GM18508 (cell line): Measurements from ENCODE around the gene TBCD.

Experiments
- ATAC-seq: cut with Tn5 transposase; IDR thresholded peaks from one replicate; pipeline ENCODE4 v1.9.1; 2021; ENCODE audit warnings: moderate number of reproducible peaks; ENCODE audit not compliant: insufficient read depth, unreplicated experiment

The TBCD gene

DNA sequence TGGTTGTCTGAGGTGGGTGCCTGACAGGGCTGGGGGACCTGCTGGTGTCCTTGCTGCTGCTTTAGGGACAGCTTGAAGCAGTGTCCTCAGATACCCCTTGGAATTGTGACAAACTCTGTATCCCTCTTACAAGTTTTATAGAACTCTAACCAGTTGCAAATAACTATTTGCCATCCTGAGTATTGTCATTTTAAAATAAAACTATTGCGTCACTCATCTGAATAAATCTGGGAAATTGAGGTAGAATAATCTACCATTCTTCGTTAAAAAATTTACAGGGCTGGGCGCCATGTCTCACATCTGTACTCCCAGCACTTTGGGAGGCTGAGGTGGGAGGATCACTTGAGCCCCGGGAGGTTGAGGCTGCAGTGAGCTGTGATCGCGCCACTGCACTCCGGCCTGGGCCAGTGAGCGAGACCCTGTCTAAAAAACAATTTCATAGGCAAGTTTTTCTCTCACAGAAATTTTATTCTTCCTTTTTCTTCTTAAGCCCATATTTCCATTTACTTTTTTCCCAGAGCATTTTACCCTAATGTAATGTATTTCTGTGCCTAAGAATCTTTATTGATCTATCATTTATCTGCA lies 73.8 kb downstream of the TBCD start:
- ATAC-seq, result no peak

DNA sequence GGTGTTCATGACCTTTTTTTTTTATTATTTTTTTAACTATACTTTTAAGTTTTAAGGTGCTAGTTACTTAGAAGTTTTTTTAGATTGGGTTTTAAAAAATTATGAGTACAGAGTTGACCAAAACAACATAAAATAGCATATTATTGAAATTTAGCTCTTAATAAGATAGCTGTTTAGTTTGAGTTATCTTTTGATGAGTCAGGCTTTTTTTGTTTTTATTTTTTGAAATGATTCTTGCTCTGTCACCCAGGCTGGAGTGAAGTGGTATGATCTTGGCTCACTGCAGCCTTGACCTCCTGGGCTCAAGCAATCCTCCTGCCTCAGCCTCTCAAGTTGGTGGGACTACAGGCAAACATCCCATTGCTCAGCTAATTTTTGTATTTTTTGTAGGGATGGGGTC lies 74.3 kb downstream of the TBCD start:
- no peak for ATAC-seq

DNA sequence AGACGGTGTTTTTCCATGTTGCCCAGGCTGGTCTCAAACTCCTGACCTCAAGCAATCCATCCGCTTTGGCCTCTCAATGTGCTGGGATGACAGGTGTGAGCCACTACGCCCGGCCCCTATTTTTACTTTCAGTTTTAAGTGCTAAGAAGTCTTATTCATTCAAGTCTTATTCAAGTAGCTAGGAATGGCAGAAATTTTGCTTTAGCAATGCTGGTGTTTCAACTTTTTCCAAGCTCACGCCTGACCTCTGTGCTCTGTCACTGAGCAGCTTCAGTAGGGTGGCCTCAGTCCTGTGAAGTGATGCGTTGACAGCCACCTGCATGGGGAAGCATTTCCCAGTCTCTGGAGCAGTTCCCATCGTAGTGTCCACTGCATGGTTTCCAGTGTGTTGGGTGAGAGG lies 75.1 kb downstream of the TBCD start:
- no peak for ATAC-seq

DNA sequence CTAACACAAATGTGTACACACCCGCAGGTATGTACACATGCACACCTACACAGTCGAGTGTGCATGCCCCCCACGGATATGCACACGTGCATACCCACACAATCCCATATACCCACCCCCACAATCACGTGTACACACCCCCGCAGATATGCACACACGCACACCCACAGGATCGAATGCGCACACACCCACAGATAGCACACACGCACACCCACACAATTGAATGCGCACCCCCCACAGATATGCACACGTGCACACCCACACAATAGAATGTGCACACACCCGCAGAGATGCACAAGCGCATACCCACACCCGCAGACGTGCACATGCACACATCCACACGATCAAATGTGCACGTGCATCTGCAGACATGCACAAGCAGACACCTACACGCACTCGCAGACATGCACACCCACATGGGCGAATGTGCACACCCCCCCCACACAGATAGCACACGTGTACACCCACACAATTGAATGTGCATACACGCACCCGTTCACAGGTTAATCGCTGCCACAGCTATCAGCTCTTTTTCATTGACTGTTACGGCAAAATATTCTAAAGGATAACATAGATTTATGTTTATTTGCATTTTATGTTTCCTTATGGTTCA lies 77.1 kb downstream of the TBCD start:
- no peak for ATAC-seq

DNA sequence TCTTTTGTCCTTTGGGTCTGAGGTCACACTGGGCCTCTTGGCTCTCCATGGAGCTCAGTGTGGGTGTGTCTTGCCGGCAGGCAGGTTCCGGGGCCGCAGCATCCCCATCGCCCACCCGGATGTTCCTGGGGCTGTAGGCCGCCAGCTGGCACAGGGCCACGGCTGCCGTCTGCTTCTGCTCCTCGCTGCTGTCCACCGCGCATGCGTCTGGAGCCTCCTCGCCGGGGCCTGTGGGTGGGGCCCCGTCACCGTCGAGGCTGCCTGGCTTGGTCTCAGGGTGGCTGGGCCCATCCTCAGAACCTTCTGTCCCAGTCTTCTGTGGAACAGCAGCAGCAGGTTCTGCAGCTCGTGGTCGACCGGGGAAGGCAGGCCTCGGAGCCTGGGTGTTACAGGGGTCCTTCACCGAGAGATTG lies 78.4 kb downstream of the TBCD start:
- no peak for ATAC-seq

DNA sequence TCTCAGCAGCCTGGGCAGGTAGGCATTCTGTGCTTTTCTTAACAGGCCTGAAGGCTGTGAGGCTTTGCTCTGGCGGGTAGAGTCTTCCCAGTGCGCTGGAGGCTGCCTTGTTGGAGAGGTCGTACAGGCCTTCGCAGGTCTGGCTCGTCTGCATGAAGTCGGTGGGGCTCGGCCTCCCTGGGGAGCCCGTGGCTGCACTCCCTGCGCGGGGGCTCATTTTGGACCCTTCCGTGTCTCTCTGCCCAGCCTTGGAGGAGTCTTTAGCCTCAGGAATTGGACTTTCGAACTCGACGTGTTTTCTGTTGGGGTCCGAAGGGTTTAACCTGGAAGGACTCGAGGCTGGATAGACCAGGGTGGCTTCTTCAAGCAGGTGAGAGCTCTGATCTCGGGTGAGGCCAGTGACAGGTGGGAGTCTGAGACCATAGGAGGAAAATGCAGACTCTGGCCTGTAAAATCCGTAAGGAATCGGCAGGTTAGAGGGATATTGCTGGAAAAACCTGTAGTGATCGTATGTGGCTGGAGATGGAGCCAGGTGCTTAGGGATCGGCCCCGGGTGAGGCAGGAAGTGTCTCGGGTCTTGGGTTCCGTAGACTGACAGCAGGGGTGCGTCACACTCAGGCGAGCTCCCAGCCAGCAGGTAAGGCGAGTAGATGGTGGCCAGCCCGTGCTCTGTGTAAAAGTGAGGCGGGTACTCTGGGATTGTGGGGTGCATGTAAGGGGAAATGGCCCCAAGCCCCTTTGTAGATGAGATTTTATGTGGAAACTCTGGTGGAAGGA lies 79.4 kb downstream of the TBCD start:
- ATAC-seq, result no peak

DNA sequence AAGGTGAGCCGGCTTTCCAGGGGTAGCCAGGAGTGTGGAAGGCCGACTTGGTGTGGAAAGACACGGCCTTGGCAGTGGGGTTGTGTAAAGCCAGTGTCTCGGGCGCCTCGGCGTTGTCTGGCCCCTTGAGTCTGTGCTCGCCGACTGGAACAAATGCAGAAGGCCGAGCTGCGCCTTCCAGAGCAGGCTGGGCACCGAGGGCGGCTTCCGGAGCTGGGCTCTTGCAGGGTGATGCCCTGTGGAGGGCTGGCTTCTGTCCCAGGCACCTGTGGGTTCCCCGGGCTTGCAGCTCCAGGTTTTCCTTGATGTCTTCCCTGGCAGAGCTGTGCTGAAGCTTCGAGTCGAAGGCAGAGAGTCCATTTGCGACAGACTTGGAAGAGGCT lies 79.9 kb downstream of the TBCD start:
- ATAC-seq, result no peak

DNA sequence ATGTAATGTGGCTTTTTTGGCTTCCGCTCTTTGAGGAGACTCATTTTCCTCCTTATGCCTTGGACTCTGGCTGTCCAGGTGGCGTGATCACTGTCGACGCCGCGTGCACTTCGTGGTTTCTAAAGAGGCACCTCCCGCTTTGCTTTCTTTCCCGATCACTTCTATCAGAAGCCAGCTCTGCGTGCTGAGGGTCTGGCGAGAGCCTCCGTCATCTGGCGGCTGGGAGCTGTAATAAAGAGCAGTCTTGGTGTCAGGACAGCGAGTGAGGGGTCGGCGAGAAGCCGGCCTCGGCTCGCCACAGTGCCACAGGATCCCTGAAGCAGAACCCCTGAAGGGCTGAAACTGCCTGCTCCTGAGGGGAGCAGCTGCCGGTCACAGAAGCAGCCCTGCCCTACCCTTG lies 80.5 kb downstream of the TBCD start:
- ATAC-seq, result no peak

DNA sequence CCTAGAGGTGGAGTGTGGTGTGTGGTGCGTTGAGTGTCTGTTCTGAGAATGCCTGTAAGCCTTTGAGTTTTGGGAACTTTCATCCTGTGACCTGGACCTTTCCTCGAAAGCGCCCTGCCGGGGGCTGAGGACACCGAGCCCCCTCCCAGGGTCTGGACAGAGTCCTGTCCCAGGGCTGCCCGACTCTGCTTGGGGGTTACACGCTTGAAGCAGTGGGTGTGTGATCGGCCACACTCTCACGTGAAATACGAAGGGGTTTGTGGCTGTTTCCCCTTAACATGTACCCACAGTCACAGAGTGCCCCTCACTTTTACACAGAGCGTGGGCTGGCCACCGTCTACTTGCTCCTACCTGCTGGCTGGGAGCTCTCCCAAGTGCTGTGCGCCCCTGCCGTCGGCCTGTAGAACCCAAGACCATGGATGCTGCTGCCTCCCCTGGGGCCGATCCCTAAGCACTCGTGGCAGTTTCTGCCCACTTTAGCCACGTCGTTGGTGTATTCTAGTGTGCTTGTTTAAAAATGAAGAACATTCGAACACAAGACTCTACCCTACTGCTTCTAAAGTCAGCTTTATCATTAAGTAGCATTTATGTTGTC lies 81.1 kb downstream of the TBCD start:
- no peak for ATAC-seq

DNA sequence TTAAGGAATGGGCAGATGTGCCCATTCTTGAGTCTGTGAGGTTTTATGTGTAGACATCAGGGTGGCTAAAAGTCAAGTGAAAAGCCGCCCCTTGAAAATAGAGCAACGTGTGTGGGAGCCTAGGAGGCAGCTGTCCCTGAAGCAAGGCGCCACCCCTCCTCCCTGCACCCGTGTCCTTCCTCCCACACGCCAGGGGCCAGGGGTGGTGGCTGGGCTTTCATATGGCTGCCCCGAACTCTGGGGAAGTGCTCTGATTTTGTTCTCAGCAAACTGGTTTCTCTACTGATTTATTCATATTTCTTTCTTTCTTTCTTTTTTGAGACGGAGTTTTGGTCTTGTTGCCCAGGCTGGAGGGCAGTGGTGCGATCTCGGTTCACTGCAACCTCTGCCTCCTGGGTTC lies 83.3 kb downstream of the TBCD start:
- ATAC-seq, result no peak

DNA sequence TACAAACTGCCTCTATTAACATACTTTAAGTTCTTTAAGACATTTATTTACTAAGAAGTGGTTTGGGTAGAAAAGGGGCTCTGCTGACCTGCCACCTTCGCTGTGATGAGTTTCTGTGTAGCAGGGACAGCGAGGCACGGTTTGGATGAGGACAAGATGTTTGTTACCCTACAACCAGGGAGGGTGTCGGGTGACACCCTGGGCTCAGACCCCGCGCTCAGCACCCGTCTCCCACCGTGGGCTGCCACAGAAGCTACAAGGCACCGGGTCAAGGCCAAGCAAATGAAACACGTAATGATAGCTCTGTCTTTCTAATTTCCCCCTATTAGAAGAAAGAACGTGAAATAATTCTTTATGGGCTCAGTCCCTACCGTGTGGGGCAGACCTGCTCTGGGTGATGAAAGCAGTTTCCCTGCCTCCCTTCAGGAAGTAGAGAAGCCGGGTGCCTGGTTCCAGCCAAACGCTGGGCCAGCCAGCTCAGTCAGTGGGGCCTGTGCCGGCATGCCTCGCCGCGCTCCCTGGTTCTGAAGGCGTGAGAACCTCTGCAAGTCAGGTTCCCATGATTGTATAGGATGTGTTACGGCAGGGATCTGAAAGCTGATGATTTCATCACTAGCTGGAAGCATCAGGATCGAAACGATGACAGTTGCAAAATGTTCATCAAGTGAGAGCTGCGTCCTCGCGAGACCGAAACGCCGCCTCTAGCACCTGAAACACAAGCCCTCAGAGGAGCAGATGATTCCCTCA lies 84.1 kb downstream of the TBCD start:
- no peak for ATAC-seq

DNA sequence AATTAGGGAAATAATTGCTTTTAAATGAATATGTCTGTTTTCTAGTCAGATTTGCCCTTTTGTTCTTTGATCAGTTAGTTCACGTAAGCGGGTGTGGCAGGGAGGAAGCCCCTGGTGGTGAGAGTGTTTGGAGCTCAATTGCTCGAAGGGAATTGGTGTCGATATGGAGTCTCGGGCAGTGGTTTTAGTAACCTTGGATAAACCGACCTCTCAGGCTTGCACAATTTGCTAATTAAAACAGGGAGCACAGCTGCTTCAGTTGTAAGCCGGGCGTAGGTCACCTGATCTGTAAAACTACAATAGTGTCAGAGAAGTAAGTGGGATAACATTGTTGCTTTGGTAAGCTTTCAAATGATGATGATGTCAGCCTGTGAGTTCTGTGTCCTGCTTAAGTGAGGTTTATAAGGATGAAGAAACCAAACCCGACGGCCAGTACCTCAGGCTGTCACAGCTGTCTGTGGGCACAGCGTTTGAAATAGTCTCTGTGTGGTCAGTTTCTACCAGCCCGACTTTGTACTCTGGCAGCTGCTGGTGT lies 85.0 kb downstream of the TBCD start:
- no peak for ATAC-seq

DNA sequence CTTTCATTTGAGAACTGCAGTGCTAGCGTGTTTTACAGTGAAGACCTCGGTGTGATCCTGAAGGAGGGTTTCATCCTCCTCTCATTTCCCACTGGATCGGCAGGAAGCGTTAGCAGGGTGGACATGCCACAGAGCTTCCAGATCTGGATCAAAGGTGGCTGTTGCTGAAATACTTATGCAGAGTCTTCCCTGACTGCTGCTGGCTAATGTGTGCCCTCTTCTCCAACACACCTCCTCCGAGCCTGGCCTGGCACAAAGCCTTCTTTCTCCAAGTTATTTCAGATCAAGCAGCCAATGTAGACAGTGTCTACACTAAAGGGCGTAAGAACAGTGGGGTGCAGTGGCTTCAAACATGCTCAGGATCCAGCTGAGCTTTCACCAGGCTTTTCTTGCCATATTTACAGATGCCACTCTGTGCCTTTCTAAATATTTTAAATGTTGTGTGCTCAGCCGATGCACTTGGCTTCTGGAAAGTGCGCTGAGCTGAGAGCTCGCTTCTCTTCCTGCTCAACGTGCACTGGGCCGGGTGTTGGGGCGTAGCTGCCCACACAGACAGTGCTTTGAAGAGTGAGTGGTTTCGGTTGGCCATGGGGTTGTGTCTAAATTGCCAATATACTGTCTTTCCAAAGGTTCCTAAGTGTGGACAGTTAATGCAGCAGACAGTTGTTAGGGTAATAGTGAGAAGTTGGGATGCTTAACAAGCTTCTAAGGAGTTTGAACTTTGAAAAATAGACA lies 85.9 kb downstream of the TBCD start:
- no peak for ATAC-seq

DNA sequence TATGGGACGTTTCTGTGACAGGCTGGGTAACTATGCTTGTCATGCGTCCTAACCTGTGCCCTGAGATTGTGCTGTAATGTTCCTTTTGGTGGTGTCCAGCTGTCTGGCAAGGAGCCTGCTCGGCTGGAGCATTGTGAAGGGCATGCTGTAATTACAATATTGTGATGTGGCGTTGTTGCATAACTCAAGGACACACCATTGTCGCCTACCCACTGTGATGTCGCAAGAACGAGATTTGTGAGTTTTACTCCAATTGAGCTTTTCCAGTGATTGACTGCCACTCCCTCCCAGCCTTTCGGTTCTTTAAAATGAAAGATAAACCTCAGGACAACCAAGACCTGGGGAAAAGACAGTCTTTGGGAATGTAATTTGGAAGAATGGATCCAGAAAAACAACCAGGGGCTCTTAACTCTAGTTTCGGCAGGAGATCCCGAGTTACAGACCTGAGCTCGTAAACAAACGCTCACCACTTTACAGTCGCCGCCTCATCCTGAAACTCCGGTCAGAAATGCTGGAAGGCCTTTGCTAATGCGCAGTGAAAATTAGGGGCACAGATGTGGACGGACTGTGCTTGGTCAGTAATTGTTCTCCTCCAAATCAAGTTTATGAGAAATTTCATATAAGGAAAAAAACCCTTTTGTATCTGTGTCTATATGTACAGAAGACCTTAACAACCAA lies 86.7 kb downstream of the TBCD start:
- ATAC-seq, result no peak

DNA sequence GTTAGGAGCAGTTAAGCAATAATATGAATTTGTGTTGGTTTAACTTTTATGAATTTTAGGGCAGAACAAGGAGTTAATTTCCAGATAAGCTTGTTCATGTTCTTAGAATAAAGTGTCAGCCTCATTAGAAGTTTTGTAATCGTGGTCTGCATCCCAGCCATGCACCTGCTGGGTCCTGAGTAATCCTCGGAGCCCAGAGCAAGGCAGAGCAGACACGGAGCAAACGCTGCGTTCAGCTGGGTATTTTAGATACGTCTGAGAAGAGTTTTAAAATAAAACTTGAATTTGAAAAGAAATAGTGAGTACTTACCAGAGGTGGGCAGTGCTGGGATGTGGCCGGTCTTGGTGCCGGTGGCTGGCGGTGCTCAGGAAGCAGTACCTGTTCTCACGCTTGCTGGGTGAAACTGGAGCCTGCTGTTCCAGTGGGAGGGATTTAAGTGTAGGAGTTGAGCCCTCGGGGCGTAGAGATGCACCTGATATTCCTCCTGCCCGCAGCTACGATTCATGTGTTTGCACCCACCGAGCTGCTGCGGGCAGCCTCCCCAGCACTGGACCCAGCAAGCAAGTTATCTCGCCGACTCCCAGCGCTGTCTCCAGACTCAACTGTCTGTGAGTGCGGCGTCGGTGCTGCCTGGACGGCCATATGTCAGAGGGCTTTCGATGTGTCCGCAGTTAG lies 87.9 kb downstream of the TBCD start, which contains the start of gene ZNF750:
TSS of gene ZNF750 (minus strand) at position 406 of the 676 bp plus-strand sequence. CDS start 7,568 bp downstream, outside the sequence.
- no peak for ATAC-seq

DNA sequence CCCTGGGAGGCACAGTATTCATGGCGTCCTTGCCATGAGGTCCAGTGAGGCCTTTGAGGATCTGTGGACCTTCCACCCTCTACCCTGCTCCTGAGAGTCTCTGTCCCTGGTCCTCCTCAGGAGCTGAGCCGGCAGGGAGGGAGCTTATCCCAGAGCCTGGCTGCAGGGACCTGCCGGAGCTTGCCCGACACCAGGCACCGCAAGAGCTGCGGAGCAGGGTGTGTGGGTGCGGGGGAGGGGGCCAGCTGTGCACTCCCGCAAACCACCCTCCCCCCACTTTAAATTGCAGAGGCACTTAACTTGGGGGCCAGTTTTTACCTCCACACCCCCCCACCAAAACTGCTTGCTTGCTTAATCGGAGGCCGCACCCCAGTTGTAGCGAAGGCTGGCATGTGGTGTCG lies 88.6 kb downstream of the TBCD start:
- ATAC-seq, result no peak

DNA sequence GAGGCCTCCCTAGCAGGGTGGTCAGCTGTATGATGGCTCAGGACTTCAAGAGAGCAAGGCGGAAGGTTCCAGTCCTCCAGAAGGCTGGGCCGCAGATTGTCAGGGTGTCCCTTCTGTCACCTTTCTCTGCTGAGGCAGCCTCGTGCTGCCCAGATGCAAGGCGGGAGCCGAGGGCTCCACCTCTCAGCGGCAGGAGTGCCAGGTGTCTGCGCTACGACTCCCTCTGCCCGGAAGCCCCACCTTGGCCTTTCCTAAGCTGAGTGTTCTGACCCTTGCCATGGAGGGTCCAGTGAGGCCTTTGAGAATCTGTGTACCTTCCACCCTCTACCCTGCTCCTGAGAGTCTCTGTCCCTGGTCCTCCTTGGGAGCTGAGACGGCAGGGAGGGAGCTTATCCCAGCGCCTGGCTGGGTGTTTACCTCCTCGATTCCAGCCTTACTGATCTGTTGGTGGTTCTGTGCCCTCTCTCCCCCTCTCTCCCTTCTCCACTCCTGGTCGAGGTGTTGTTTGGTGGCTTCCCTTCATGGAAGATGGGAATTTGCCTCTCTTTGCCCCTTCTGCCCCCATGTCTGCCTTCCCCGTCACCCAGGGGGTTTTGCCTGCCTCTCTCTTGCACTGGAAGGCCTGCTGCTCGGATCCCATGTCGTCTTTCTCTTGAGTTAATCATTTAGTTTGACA lies 90.2 kb downstream of the TBCD start:
- ATAC-seq, result no peak
